Measurements from ENCODE around the gene BTNL2.
A peak's percentile ranks its signal among the peaks of the same experiment; 100 is the strongest.

The BTNL2 gene

DNA sequence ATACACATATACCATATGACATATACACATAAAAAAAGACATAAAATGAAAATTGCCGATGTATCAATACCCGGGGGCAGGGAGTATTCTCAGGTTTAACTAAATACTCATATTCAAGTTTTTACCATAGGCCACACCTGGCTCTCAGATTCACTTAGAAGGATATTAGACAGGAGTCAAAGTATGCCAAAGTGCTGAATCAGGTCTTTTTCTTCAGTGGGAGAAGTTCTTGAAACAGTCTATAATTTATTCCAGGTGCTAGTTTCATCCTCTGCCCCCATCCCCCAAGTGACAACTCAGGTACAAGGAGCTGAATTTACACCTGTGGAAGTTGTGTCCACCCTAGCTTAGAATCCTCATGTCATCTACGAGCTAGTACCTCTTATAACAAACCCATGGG lies 24.2 kb upstream of the BTNL2 start:
- no peak overlapping the region for H3K4me3 ChIP-seq (replicated peaks; ENCODE audit: low read depth, low read length)
- no peak for DNase-seq (ENCODE audit: low read depth)
- no peak for TF ChIP-seq CTCF (IDR thresholded peaks at IDR 0.05; ENCODE audit: low read length, missing control alignments)

- no peak overlapping the region for H3K4me3 ChIP-seq (replicated peaks; ENCODE audit: low read depth, low read length)
- TF ChIP-seq CTCF (IDR thresholded peaks at IDR 0.05; ENCODE audit: low read length, missing control alignments): no peak
Measured at GRCh38 chr6:32430179-32430578, 23.2 kb upstream of the BTNL2 start.

DNA sequence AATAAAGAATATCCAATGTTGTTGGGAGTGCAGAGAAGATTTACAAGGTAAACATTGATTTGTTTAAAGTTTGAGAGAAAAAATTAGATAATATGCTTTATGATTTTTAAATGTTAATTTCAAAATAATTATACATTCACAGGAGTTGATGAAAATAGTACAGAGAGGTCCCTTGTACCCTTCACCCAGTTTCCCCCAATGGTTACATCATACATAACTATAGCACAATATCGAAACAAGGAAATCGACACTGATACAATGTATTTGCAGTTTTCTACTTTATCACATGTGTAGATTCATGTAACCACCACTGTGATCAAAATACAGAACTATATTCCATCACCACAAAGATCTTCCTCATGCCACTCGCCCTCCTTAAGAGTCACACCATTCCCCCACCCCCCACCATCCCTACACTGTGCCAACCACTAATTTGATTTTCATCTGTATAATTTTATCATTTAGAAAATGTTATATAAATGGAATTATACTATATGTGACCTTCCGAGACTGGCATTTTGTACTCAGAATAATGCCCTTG lies 21.0 kb upstream of the BTNL2 start:
- DNase-seq (ENCODE audit: low read depth): no peak
- no peak for TF ChIP-seq CTCF (IDR thresholded peaks at IDR 0.05; ENCODE audit: low read length, missing control alignments)
- no peak overlapping the region for H3K4me3 ChIP-seq (replicated peaks; ENCODE audit: low read depth, low read length)

More at GRCh38 chr6:32430179-32430578, 23.2 kb upstream of the BTNL2 start:
- DNase-seq (ENCODE audit: low read depth): no peak

DNA sequence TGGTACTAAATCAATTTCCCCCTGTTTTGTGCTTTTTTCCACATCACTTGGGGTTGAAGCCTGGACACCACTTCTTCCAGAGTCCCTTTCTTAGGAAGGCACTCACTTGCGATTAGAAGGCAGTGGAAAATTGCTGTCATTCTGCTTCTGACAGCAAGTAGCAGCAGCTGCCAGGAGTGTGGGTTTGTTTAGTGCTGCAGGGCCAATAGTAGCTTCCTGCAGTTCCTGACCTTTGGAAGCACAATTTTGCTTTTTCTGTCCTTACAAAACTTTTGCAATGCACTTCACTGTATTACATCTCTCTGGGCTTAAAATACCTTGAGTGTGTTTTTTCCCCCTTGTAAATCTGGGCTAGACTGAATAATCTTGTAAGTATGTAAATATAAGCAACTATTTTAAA lies 20.2 kb upstream of the BTNL2 start:
- no peak for TF ChIP-seq CTCF (IDR thresholded peaks at IDR 0.05; ENCODE audit: low read length, missing control alignments)
- H3K4me3 ChIP-seq (replicated peaks; ENCODE audit: low read depth, low read length): no peak overlapping the region
- no peak for DNase-seq (ENCODE audit: low read depth)

DNA sequence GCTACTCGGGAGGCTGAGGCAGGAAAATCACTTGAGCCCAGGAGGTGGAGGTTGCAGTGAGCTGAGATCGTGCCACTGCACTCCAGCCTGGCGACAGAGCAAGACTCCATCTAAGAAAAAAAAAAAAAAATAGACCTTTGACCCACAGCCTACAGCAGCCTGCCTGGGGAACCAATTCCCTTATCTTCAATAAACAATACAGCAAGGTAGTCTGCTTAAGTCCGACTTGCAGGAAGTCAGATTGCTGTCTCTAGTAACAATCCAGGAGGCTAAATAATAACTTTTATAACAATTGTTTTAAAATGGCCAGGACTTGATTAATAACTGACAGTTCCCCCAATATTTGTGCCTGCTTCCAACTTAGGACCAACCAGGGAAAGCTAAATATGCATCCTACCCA lies 19.4 kb upstream of the BTNL2 start:
- TF ChIP-seq CTCF (IDR thresholded peaks at IDR 0.05; ENCODE audit: low read length, missing control alignments): no peak
- no peak for DNase-seq (ENCODE audit: low read depth)
- H3K4me3 ChIP-seq (replicated peaks; ENCODE audit: low read depth, low read length): no peak overlapping the region

DNA sequence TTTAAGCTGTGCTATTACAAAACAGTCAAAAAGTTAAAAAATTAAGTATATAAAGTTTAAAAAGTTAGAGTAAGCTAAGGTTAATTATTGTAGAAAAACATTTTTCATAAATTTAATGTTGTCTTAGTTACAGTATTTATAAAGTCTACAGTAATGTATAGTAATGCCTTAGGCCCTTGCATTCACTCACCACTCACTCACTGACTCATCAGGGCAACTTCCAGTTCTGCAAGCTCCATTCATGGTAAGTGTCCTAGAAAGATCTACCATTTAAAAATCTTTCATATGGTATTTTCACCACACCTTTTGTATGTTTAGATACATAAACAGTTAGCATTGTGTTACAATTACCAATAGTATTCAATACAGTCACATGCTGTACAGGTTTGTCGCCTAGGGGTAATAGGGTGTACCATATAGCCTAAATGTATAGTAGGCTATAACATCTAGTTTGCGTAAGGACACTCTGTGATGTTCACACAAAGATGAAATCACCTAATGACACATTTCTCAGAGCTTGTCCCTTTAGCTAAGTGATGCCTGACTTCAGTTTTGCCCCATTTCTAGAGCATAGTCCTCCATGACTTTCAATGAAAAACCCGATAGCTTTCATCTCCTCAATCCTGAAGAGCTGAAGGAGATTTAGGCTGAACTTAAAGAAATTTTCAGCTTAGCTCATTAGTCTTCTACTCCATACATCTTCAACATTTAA lies 17.8 kb upstream of the BTNL2 start:
- no peak for DNase-seq (ENCODE audit: low read depth)
- no peak for TF ChIP-seq CTCF (IDR thresholded peaks at IDR 0.05; ENCODE audit: low read length, missing control alignments)
- H3K4me3 ChIP-seq (replicated peaks; ENCODE audit: low read depth, low read length): no peak overlapping the region

- TF ChIP-seq CTCF (IDR thresholded peaks at IDR 0.05; ENCODE audit: low read length, missing control alignments): no peak
- peak; percentile 48 for DNase-seq (ENCODE audit: low read depth)
- peak overlapping the region; percentile 24 for H3K4me3 ChIP-seq (replicated peaks; ENCODE audit: low read depth, low read length)
Measured at GRCh38 chr6:32416036-32416435, 9.1 kb upstream of the BTNL2 start.
